HepG2 (cell line): Measurements from ENCODE around the gene DNAJB12. TPM values are rescaled to one million over a fixed set of nuclear protein-coding genes. Genes with fewer than 3 reads are reported as not detected.

ENCODE experiments used
- ATAC-seq: fragments of 200-7000 bp; cut with Tn5 transposase; 3 replicates; pipeline ENCODE4 v1.9.1; 2020; ENCODE audit warnings: mild to moderate bottlenecking, moderate library complexity
- BruUV-seq: library from RNA; stranded (reverse); fragments of 400-500 nt; replicated peaks from 2 replicates; lab custom pipeline; 2021; lab: Mats Ljungman, UMichigan
- CTCF ChIA-PET: fragments of 300-600 bp; formaldehyde crosslinking; extraction: SDS; loops from one replicate; lab custom pipeline; 2021; ENCODE audit warnings: low total read pairs, inconsistent platforms, low intra/inter-chr PET ratio; lab: Yijun Ruan, JAX
- POLR2A ChIA-PET: fragments of 350-600 bp; sonication (Branson Sonifier 250); formaldehyde crosslinking; loops from one replicate; lab custom pipeline; 2020; ENCODE audit warnings: antibody characterized with exemption, inconsistent platforms; lab: Yijun Ruan, JAX
- DNase-seq: peaks from one replicate; pipeline ENCODE4 v3.0.0-alpha.2; 2015; ENCODE audit warnings: low spot score
- FAIRE-seq: peaks from 3 replicates; lab custom pipeline; 2011; peaks lifted over from hg19 to GRCh38; lab: Jason Lieb, UNC
- H2AFZ ChIP-seq: one replicate; pipeline ENCODE4 v1.6.1; 2011; ENCODE audit warnings: low read length, inconsistent platforms
- H3K27ac ChIP-seq: fragments of 300-600 bp; 3 replicates; pipeline ENCODE4 v1.8.0; 2011; ENCODE audit warnings: mixed run types, mild to moderate bottlenecking, mixed read lengths, low read length, inconsistent platforms; ENCODE audit not compliant: insufficient read depth; ENCODE audit errors: extremely low read length
- H3K27me3 ChIP-seq, 2 experiments: fragments of 200-600 bp in 1 of 2; 2 replicates in 1 of 2; 3 replicates in 1 of 2; pipeline versions ENCODE4 v1.6.0 to v1.8.0; 2011; ENCODE audit warnings: low read length in 2 of 2, mild to moderate bottlenecking in 2 of 2, moderate library complexity in 2 of 2, inconsistent platforms in 1 of 2; ENCODE audit not compliant: insufficient read depth in 2 of 2, control insufficient read depth in 1 of 2
- H3K36me3 ChIP-seq, 2 experiments: fragments of 200-600 bp in 1 of 2; replicated peaks in 1 of 2; 2 replicates in 1 of 2; 3 replicates in 1 of 2; pipeline versions ENCODE4 v1.5.1 to v1.8.0; 2011; ENCODE audit warnings: low read length in 2 of 2, inconsistent platforms in 1 of 2; ENCODE audit not compliant: insufficient read depth in 2 of 2, control insufficient read depth in 1 of 2
- H3K4me1 ChIP-seq: 2 replicates; pipeline ENCODE4 v1.5.1; 2012; ENCODE audit warnings: low read length, inconsistent platforms; ENCODE audit not compliant: insufficient read depth
- H3K4me2 ChIP-seq: 2 replicates; pipeline ENCODE4 v1.6.0; 2011; ENCODE audit warnings: low read depth, low read length, inconsistent platforms
- H3K4me3 ChIP-seq, 3 experiments: fragments of 200-600 bp in 1 of 3; sonication (generic), shearing (Covaris generic) in 1 of 3; replicated peaks in 1 of 3; 2 replicates each; pipeline ENCODE4 v1.5.1; 2011 to 2016; ENCODE audit warnings: low read length in 3 of 3, inconsistent platforms in 2 of 3, low read depth in 2 of 3, mild to moderate bottlenecking in 2 of 3, control low read depth in 1 of 3, mixed read lengths in 1 of 3; ENCODE audit not compliant: insufficient read depth in 1 of 3
- H3K79me2 ChIP-seq: one replicate; pipeline ENCODE4 v1.6.1; 2011; ENCODE audit warnings: low read length, inconsistent platforms; ENCODE audit not compliant: insufficient read depth
- H3K9ac ChIP-seq: 2 replicates; pipeline ENCODE4 v1.6.0; 2011; ENCODE audit warnings: mild to moderate bottlenecking, low read depth, low read length, inconsistent platforms; ENCODE audit not compliant: insufficient read depth
- H3K9me3 ChIP-seq: 2 replicates; pipeline ENCODE4 v1.5.1; 2012; ENCODE audit warnings: mild to moderate bottlenecking, low read length
- H4K20me1 ChIP-seq: 2 replicates; pipeline ENCODE4 v1.6.0; 2011; ENCODE audit warnings: inconsistent platforms, mild to moderate bottlenecking, low read length, moderate library complexity; ENCODE audit not compliant: insufficient read depth
- BRF2 ChIP-seq: sonication (generic); formaldehyde crosslinking; IDR thresholded peaks from 2 replicates; pipeline ENCODE4 v1.8.1; 2022; ENCODE audit warnings: mild to moderate bottlenecking, missing genetic modification reagents
- ETV5 ChIP-seq: IDR thresholded peaks from 2 replicates; pipeline ENCODE4 v1.6.1; 2018; ENCODE audit warnings: missing biosample characterization, missing genetic modification reagents, inconsistent platforms, borderline replicate concordance
- HNF4A ChIP-seq: sonication (generic); formaldehyde crosslinking; IDR thresholded peaks from 2 replicates; pipeline ENCODE4 v1.4.0; 2020; ENCODE audit warnings: missing genetic modification reagents
- JUND ChIP-seq: sonication (generic); formaldehyde crosslinking; IDR thresholded peaks from 2 replicates; pipeline ENCODE4 v1.8.0; 2022; ENCODE audit warnings: mild to moderate bottlenecking, missing genetic modification reagents
- KDM4B ChIP-seq: sonication (generic); formaldehyde crosslinking; IDR thresholded peaks from 2 replicates; pipeline ENCODE4 v1.4.0; 2020; ENCODE audit warnings: missing genetic modification reagents
- RELA ChIP-seq: sonication (generic); formaldehyde crosslinking; IDR thresholded peaks from 2 replicates; pipeline ENCODE4 v1.4.0; 2020; ENCODE audit warnings: missing genetic modification reagents
- RNF2 ChIP-seq: fragments of 450-650 bp; conservative IDR thresholded peaks from 2 replicates; pipeline ENCODE4 v1.6.1; 2016; ENCODE audit warnings: low read depth
- RXRB ChIP-seq: IDR thresholded peaks from 2 replicates; pipeline ENCODE4 v1.6.1; 2016; ENCODE audit warnings: borderline replicate concordance, missing genetic modification reagents, missing compliant biosample characterization
- THAP7 ChIP-seq: sonication (generic); formaldehyde crosslinking; IDR thresholded peaks from 2 replicates; pipeline ENCODE4 v1.8.1; 2023; ENCODE audit warnings: mild to moderate bottlenecking, missing genetic modification reagents
- ZFP36L2 ChIP-seq: sonication (generic); formaldehyde crosslinking; IDR thresholded peaks from 2 replicates; pipeline ENCODE4 v1.4.0; 2020; ENCODE audit warnings: missing genetic modification reagents
- ZNF451 ChIP-seq: sonication (generic); formaldehyde crosslinking; IDR thresholded peaks from 2 replicates; pipeline ENCODE4 v1.5.0; 2020; ENCODE audit warnings: mild to moderate bottlenecking, missing genetic modification reagents
- ZNF790 ChIP-seq: sonication (generic); formaldehyde crosslinking; IDR thresholded peaks from 2 replicates; pipeline ENCODE4 v1.8.0; 2022; ENCODE audit warnings: missing genetic modification reagents, mild to moderate bottlenecking, borderline replicate concordance
- WGBS: methylation state at CpG from one replicate; pipeline ENCODE4 v1.1.6; 2017; ENCODE audit warnings: low lambda C conversion rate; 5-methylcytosine and 5-hydroxymethylcytosine counted together
- in situ Hi-C: cut with HindIII; loops from 2 replicates; pipeline ENCODE4 v1.10.0; 2017; ENCODE audit warnings: low pct_unique_long_range_greater_than_20kb; ENCODE audit not compliant: extremely low pct_ligation_motif_present
- intact Hi-C: fragments of 100-400 bp; cut with micrococcal nuclease; formaldehyde crosslinking; loops from one replicate; pipeline ENCODE4 v1.10.0; 2022; ENCODE audit not compliant: unreplicated experiment
- polyA plus RNA-seq, 8 experiments: library from polyadenylated mRNA; depleted of rRNA in 3 of 8; stranded (reverse) in 7 of 8; unstranded in 1 of 8; fragments of >200 nt; fragmentation: Illumina TruSeq in 4 of 8; extraction: Trizol in 4 of 8; gene quantifications; 2 replicates each; pipeline versions ENCODE4 v1.2.1 to v1.2.3, GENCODE V29; 2011 to 2016; ENCODE audit warnings: low read depth in 4 of 8, missing spikeins in 1 of 8, mixed read lengths in 1 of 8; ENCODE audit not compliant: insufficient read depth in 1 of 8
- total RNA-seq, 5 experiments: library from RNA; depleted of rRNA; stranded (reverse); fragments of >200 nt; fragmentation: Illumina TruSeq; extraction: Trizol; gene quantifications; 2 replicates each; pipeline ENCODE4 v1.2.3, GENCODE V29; 2016; ENCODE audit warnings: low read depth in 1 of 5
- TF ChIP-seq, protein P1 (sequence below): sonication (generic); formaldehyde crosslinking; IDR thresholded peaks from 2 replicates; pipeline ENCODE4 v1.5.1; 2020; ENCODE audit warnings: missing genetic modification reagents, mild to moderate bottlenecking, borderline replicate concordance
- TF ChIP-seq, protein P2 (sequence below), 2 experiments: sonication (generic) in 1 of 2; formaldehyde crosslinking in 1 of 2; IDR thresholded peaks; 2 replicates each; pipeline versions ENCODE4 v1.4.0 to v1.6.1; 2018 to 2020; ENCODE audit warnings: missing genetic modification reagents in 2 of 2, borderline replicate concordance in 1 of 2, low read depth in 1 of 2, mild to moderate bottlenecking in 1 of 2, missing biosample characterization in 1 of 2
- TF ChIP-seq, protein P3 (sequence below): sonication (generic); formaldehyde crosslinking; conservative IDR thresholded peaks from 2 replicates; pipeline ENCODE4 v1.5.0; 2020; ENCODE audit warnings: missing genetic modification reagents

Gene DNAJB12
- total and polyA plus RNA-seq, 2 of the 13 experiments (the other 11 are each of a cell fraction or from before 2014, with no cell fraction given): 10.8 to 18.2 TPM

DNA sequence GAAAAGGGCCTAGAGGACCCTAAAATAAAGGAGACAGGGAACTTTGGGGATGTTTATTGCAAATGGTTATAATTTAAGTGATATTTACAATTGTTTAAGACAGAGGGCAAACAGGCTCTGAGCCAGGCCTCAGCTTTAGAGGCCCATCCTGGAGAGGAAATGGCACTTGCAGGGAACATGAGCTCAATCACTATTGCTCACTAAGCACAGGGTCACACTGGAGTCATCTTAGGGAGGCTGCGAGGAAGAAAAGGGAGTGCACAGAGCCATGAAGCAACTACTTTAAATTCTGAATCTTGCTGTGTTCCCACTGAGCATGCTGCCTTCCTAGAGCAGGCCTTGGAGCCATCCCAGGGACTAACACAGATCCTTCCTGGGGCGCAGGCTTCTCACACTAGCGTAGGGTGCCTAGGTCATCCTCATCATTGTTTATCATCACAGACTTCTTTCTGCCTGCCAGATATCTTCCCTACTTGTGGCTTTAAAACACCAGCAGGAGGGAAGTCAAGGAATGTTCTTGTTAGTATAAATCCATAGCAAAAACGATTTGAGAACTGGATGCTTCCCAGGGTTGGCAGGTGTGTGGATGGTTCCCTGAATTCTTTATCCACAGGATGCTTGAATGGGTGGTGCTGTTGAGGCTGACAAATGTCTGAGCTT is 12.7 kb upstream of the DNAJB12 start (continued):
- TF ChIP-seq ZNF451 (CRISPR knock-in tag) (no peak), BRF2 (CRISPR knock-in tag) (no peak), KDM4B (CRISPR knock-in tag) (no peak)
- TF ChIP-seq, protein P1, sequence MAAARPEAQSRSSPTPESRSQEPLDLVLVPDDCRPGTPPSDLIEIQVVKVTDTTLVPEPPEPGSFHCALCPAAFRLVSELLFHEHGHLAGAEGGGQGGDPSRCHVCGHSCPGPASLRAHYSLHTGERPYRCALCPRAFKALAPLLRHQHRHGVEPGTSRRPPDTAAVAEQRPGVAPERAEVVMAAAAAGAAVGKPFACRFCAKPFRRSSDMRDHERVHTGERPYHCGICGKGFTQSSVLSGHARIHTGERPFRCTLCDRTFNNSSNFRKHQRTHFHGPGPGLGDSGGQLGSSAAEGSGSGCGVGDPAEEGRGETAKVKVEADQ: no peak
- TF ChIP-seq, protein P2, sequence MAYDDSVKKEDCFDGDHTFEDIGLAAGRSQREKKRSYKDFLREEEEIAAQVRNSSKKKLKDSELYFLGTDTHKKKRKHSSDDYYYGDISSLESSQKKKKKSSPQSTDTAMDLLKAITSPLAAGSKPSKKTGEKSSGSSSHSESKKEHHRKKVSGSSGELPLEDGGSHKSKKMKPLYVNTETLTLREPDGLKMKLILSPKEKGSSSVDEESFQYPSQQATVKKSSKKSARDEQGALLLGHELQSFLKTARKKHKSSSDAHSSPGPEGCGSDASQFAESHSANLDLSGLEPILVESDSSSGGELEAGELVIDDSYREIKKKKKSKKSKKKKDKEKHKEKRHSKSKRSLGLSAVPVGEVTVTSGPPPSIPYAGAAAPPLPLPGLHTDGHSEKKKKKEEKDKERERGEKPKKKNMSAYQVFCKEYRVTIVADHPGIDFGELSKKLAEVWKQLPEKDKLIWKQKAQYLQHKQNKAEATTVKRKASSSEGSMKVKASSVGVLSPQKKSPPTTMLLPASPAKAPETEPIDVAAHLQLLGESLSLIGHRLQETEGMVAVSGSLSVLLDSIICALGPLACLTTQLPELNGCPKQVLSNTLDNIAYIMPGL (CRISPR knock-in tag; IDR thresholded peaks at IDR 0.05; ENCODE audit: borderline replicate concordance in 1 of 2, low read depth in 1 of 2): no peak

DNA sequence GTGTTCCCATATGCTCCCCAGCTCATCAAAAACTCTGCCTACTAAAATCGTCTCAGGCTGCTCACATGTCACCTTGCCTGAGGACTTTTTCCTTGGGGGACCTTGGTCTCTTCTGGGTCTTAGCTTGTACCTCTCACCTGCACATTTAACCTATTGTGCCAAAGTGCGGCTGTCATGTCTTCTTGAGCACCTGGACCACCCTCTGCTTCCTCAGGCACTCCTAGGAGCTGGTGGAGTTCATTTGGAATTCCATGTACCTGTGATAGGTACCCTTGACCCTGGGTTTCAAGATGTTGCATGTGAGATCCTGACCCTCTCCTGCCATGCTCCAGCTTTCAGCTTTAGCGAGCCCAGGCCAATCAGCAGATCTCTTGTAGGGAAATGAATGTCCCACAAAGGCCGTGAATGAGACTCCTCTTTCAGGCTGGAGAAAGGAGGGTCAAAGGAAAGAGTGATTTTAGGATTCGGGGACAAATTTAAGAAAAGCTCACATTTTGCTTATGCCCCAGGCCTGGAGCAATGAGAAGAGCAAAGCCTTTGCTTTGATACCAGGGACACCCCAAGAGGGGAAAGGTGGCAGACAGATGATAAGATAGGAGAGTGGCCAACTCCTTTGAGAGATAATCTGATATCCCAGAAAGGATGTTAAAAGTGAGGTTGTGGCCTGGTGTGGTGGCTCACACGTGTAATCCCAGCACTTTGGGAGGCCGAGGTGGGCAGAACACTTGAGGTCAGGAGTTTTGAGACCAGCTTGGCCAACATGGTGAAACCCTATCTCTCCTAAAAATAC is 10.6 kb upstream of the DNAJB12 start:
- intact Hi-C loops (no loop called here), in situ Hi-C loops (loop anchor here (5.0 to 10.0 kb wide), 3 partner anchors 200 to 470 kb away; partner anchors contain the start of gene MCU)
- CTCF ChIA-PET: interaction anchor here (1.3 to 2.2 kb wide), 3 partner anchors 203 to 510 kb away, joined by 4 to 18 read pairs (median 7); no protein-coding TSS in a partner anchor
- no TSS peak for BruUV-seq
- Histone ChIP-seq H4K20me1 (no peaks in the 10 kb centered on the region), H3K9ac (no peak overlapping the region), H3K27me3 (no peaks in the 10 kb centered on the region), H3K36me3 (peaks cover 18 to 44% of the 10 kb centered on the region in 2 experiments), H3K27ac (no peak overlapping the region), H3K4me3 (no peak overlapping the region), H2AFZ (no peak overlapping the region), H3K79me2 (no peaks in the 10 kb centered on the region), H3K4me2 (no peak overlapping the region), H3K9me3 (no peaks in the 10 kb centered on the region), H3K4me1 (peaks cover 10% of the 10 kb centered on the region)
- POLR2A ChIA-PET: no interaction called here
- no peak for FAIRE-seq
- ATAC-seq: no peak
- WGBS: 91% methylated on average over 7 of the region's 7 CpGs
- DNase-seq: no peak
- no peak for TF ChIP-seq RXRB
- TF ChIP-seq, protein P3, sequence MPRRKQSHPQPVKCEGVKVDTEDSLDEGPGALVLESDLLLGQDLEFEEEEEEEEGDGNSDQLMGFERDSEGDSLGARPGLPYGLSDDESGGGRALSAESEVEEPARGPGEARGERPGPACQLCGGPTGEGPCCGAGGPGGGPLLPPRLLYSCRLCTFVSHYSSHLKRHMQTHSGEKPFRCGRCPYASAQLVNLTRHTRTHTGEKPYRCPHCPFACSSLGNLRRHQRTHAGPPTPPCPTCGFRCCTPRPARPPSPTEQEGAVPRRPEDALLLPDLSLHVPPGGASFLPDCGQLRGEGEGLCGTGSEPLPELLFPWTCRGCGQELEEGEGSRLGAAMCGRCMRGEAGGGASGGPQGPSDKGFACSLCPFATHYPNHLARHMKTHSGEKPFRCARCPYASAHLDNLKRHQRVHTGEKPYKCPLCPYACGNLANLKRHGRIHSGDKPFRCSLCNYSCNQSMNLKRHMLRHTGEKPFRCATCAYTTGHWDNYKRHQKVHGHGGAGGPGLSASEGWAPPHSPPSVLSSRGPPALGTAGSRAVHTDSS (CRISPR knock-in tag): no peak
- TF ChIP-seq JUND (CRISPR knock-in tag): no peak
- TF ChIP-seq HNF4A: no peak
- TF ChIP-seq THAP7 (CRISPR knock-in tag): no peak
- no peak for TF ChIP-seq RNF2
- no peak for TF ChIP-seq ETV5
- no peak for TF ChIP-seq ZFP36L2 (CRISPR knock-in tag)
- no peak for TF ChIP-seq RELA (CRISPR knock-in tag)
- no peak for TF ChIP-seq ZNF790 (CRISPR knock-in tag)
